ENCODE data around the gene PANK4.

The PANK4 gene

GRCh38 chr1:2544093-2544874 lies 17.9 kb upstream of the PANK4 start:
- DNase-seq, result no peak

GRCh38 chr1:2543543-2544092 lies 17.2 kb upstream of the PANK4 start:
- peak; percentile 68 for DNase-seq

- DNase-seq, result no peak
Measured at GRCh38 chr1:2542246-2542915, 16.0 kb upstream of the PANK4 start.

- no peak for DNase-seq
Measured at GRCh38 chr1:2541619-2542245, 15.3 kb upstream of the PANK4 start.

GRCh38 chr1:2540816-2541492 lies 14.6 kb upstream of the PANK4 start:
- peak; percentile 34 for DNase-seq

- DNase-seq, result peak; percentile 45
Measured at GRCh38 chr1:2539312-2539907, 13.0 kb upstream of the PANK4 start.

GRCh38 chr1:2538872-2539271 lies 12.5 kb upstream of the PANK4 start:
- DNase-seq, result no peak

GRCh38 chr1:2538376-2538775 lies 12.0 kb upstream of the PANK4 start:
- no peak for DNase-seq

GRCh38 chr1:2537784-2538115 lies 11.4 kb upstream of the PANK4 start:
- no peak for DNase-seq

GRCh38 chr1:2535981-2536380 lies 9.6 kb upstream of the PANK4 start:
- no peak for DNase-seq

GRCh38 chr1:2535455-2535854 lies 9.1 kb upstream of the PANK4 start:
- DNase-seq, result no peak

GRCh38 chr1:2534687-2535441 lies 8.5 kb upstream of the PANK4 start:
- DNase-seq, result no peak

- no peak for DNase-seq
Measured at GRCh38 chr1:2534315-2534686, 7.9 kb upstream of the PANK4 start.

- no peak for DNase-seq
Measured at GRCh38 chr1:2533365-2533764, 7.0 kb upstream of the PANK4 start.

- no peak for DNase-seq
Measured at GRCh38 chr1:2532485-2533160, 6.2 kb upstream of the PANK4 start.

- DNase-seq, result peak; percentile 24
Measured at GRCh38 chr1:2530513-2531361, 4.3 kb upstream of the PANK4 start.

GRCh38 chr1:2529784-2530512 lies 3.6 kb upstream of the PANK4 start, which contains the start of gene HES5:
Gene HES5, minus strand, starts transcription at chr1:2530263. Its CDS starts 99 bp downstream, at chr1:2530164.
- DNase-seq, result peak; percentile 32

GRCh38 chr1:2528966-2529783 lies 2.8 kb upstream of the PANK4 start:
- peak; percentile 65 for DNase-seq

GRCh38 chr1:2528611-2528965 lies 2.2 kb upstream of the PANK4 start:
- DNase-seq, result no peak
